ENCODE results near the gene FILIP1L.

The FILIP1L gene

GRCh38 chr3:99910752-99911290 is 203.5 kb downstream of the FILIP1L start:
- TF ChIP-seq JUND (IDR thresholded peaks at IDR 0.05; ENCODE audit: low read depth) = no peak
- no peak for DNase-seq (ENCODE audit: low read depth in 1 of 2, low spot score in 1 of 2)
- in situ Hi-C loops (cut with HindIII; ENCODE audit: low pct_unique_long_range_greater_than_20kb, low sequenced_read_pairs) = no loop called here

GRCh38 chr3:99909714-99910495 is 204.4 kb downstream of the FILIP1L start:
- DNase-seq (ENCODE audit: low read depth in 1 of 2, low spot score in 1 of 2) = peak in 1 of 2 experiments; percentile 82
- in situ Hi-C loops (cut with HindIII; ENCODE audit: low pct_unique_long_range_greater_than_20kb, low sequenced_read_pairs) = no loop called here
- peak; percentile 72; the same call in 1 of the 2 replicates for TF ChIP-seq JUND (IDR thresholded peaks at IDR 0.05; ENCODE audit: low read depth)

GRCh38 chr3:99907959-99908544 is 206.2 kb downstream of the FILIP1L start:
- DNase-seq (ENCODE audit: low read depth in 1 of 2, low spot score in 1 of 2) = no peak
- TF ChIP-seq JUND (IDR thresholded peaks at IDR 0.05; ENCODE audit: low read depth) = no peak
- in situ Hi-C loops (cut with HindIII; ENCODE audit: low pct_unique_long_range_greater_than_20kb, low sequenced_read_pairs) = no loop called here

- in situ Hi-C loops (cut with HindIII; ENCODE audit: low pct_unique_long_range_greater_than_20kb, low sequenced_read_pairs) = no loop called here
- peak; percentile 43; the same call in 1 of the 2 replicates for TF ChIP-seq JUND (IDR thresholded peaks at IDR 0.05; ENCODE audit: low read depth)
- peak; percentile 21 to 24 for DNase-seq (ENCODE audit: low read depth in 1 of 2, low spot score in 1 of 2)
Observed at GRCh38 chr3:99903869-99904268, 210.4 kb downstream of the FILIP1L start.

DNA sequence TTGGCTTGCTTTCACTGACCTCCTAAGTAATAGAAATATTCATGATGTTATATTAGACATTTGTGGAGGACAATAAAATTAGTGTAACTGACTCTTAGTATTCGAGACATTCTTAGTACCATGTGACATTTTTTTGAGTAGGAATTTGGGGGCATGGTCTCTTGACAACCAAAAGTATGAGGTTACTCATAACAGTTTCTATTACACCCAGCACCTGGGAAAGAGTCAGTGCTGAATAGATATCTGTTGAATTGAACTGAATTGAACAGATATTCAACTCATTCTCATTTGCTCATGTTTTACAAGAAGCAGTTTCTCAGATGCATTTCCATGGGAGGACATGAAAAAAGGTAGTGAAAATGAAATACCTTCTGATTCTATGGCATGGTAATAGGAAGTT is 212.2 kb downstream of the FILIP1L start:
- DNase-seq (ENCODE audit: low read depth in 1 of 2, low spot score in 1 of 2) = no peak
- in situ Hi-C loops (cut with HindIII; ENCODE audit: low pct_unique_long_range_greater_than_20kb, low sequenced_read_pairs) = no loop called here
- TF ChIP-seq JUND (IDR thresholded peaks at IDR 0.05; ENCODE audit: low read depth) = no peak

- in situ Hi-C loops (cut with HindIII; ENCODE audit: low pct_unique_long_range_greater_than_20kb, low sequenced_read_pairs) = no loop called here
- no peak for TF ChIP-seq JUND (IDR thresholded peaks at IDR 0.05; ENCODE audit: low read depth)
- no peak for DNase-seq (ENCODE audit: low read depth in 1 of 2, low spot score in 1 of 2)
Observed at GRCh38 chr3:99901200-99901926, 212.9 kb downstream of the FILIP1L start.

GRCh38 chr3:99900248-99900647 is 214.1 kb downstream of the FILIP1L start:
- no peak for DNase-seq (ENCODE audit: low read depth in 1 of 2, low spot score in 1 of 2)
- in situ Hi-C loops (cut with HindIII; ENCODE audit: low pct_unique_long_range_greater_than_20kb, low sequenced_read_pairs) = no loop called here
- TF ChIP-seq JUND (IDR thresholded peaks at IDR 0.05; ENCODE audit: low read depth) = no peak

- no peak for DNase-seq (ENCODE audit: low read depth in 1 of 2, low spot score in 1 of 2)
Observed at GRCh38 chr3:99899603-99900002, 214.7 kb downstream of the FILIP1L start.

GRCh38 chr3:99896482-99896881 is 217.8 kb downstream of the FILIP1L start:
- DNase-seq (ENCODE audit: low read depth in 1 of 2, low spot score in 1 of 2) = no peak

More at GRCh38 chr3:99899603-99900002, 214.7 kb downstream of the FILIP1L start:
- no peak for TF ChIP-seq JUND (IDR thresholded peaks at IDR 0.05; ENCODE audit: low read depth)
- in situ Hi-C loops (cut with HindIII; ENCODE audit: low pct_unique_long_range_greater_than_20kb, low sequenced_read_pairs) = no loop called here

DNA sequence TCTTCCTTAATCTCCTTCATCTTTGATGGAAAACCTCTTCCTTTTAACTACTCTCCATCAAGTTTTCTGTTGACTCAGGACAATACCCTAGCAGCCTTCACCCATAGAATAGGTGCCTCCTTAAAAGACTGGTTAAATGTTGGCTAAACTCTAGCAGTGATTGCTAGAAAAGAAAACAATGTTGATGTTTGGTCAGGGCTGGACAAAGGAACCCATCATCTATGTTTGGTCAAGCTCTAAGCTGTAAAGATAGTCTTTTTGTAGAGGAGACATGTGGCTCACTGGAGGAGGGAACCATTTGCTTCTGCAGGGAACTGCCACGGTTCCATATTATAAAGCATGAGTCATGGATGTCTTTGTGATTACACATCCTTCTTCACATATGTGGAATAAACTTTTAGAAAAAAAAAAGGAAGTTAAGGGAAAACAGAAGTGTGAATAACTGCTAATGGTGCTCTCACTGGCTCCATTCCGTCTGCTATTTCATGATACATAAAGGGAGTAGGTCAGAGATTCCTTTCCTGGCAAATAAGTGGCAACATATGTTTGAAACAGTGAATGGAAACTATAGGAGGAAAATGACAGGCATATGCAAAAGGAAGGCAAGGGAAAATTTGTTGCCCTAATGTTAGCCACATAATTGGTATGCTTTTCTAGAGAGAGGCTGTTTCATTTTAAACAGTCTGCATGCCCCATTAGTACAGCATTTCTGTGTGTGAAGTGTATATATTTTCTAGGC is 218.4 kb downstream of the FILIP1L start:
- TF ChIP-seq JUND (IDR thresholded peaks at IDR 0.05; ENCODE audit: low read depth) = no peak
- in situ Hi-C loops (cut with HindIII; ENCODE audit: low pct_unique_long_range_greater_than_20kb, low sequenced_read_pairs) = no loop called here
- DNase-seq (ENCODE audit: low read depth in 1 of 2, low spot score in 1 of 2) = no peak

More at GRCh38 chr3:99896482-99896881, 217.8 kb downstream of the FILIP1L start:
- in situ Hi-C loops (cut with HindIII; ENCODE audit: low pct_unique_long_range_greater_than_20kb, low sequenced_read_pairs) = no loop called here
- no peak for TF ChIP-seq JUND (IDR thresholded peaks at IDR 0.05; ENCODE audit: low read depth)

DNA sequence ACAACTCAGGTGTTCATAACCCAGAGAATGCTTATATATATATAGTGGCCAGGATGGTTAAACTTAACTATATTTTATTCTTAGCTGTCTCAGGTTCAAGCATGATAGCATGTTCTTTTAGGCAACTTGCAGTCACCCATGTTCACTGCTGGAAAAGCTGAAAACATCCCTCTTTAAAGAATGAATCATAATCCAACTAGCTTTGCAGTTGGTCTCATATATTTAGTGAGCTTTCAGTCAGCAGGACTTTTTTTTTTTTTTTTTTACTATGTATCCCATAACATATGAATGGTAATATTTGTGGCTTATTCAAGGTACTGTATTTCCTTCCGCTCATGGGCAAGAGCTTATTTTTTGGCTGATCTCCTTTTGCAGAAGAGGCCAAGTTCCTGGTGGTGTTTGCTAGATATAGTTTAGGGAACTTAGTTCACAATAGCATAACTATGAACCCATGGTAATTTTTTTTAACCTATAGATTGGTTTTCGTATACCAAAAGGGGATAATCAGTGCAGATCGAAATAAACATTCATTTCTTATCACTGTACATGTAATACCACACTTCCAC is 219.1 kb downstream of the FILIP1L start:
- no peak for DNase-seq (ENCODE audit: low read depth in 1 of 2, low spot score in 1 of 2)
- no peak for TF ChIP-seq JUND (IDR thresholded peaks at IDR 0.05; ENCODE audit: low read depth)
- in situ Hi-C loops (cut with HindIII; ENCODE audit: low pct_unique_long_range_greater_than_20kb, low sequenced_read_pairs) = no loop called here

GRCh38 chr3:99892332-99892731 is 222.0 kb downstream of the FILIP1L start:
- in situ Hi-C loops (cut with HindIII; ENCODE audit: low pct_unique_long_range_greater_than_20kb, low sequenced_read_pairs) = no loop called here
- TF ChIP-seq JUND (IDR thresholded peaks at IDR 0.05; ENCODE audit: low read depth) = no peak
- no peak for DNase-seq (ENCODE audit: low read depth in 1 of 2, low spot score in 1 of 2)
